ENCODE results near the gene CDK6. TPM values are rescaled to one million over a fixed set of nuclear protein-coding genes. Genes with fewer than 3 reads are reported as not detected.

The CDK6 gene
- total and polyA plus RNA-seq, 10 of the 15 experiments (the other 5 are each of a cell fraction or from before 2014, with no cell fraction given) = 8.0 to 118 (median 45.8) TPM

DNA sequence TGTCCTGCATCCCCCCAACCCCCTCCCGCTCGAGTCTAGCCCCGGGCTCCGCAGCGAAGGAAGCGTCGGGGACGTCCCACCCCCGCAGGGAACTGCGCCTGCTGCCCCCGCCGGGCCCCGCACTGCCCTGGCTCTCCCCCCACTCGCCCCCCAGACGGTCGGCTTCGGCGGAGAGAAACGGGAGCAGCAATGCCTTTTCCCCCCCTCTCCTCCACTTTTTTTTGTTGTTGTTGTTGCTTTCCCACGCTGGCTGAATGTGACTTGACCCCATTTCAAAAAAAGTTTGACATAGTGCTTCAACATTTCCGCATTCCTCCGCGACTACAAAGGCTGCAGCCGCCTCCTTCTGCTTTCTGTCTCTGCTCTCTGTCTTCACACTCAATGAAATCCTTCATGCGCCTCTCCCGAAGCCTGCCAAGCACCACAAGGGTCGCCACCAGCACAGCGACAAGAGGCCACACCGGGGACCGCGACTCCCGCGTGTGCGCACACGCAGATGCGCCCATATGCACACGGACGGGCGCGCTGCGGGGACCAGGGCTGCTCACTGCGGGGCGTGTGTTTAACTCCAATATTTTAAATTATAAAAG is 1.0 kb downstream of the CDK6 start:
- Histone ChIP-seq H3K36me3 (ENCODE audit: control insufficient read depth in 2 of 2, insufficient read depth in 2 of 2, low read length in 1 of 2) (no peaks in the 10 kb centered on the region; a peak in 1 of 4 replicates), H4K20me1 (ENCODE audit: control insufficient read depth, insufficient read depth) (no peaks in the 10 kb centered on the region), H3K9me3 (replicated peaks; ENCODE audit: control insufficient read depth, insufficient read depth, low read length) (no peaks in the 10 kb centered on the region), H3K4me2 (ENCODE audit: control insufficient read depth, insufficient read depth) (peak overlapping the region; percentile 87), H3K4me3 (peak overlapping the region; percentile 85), H3K27me3 (replicated peaks in 1 of 2; ENCODE audit: control insufficient read depth in 2 of 2, insufficient read depth in 2 of 2, low read length in 1 of 2) (no peaks in the 10 kb centered on the region), H3K27ac (ENCODE audit: control insufficient read depth, insufficient read depth) (peak overlapping the region; percentile 91), H3K4me1 (ENCODE audit: control insufficient read depth, insufficient read depth, low read length) (peaks cover 4% of the 10 kb centered on the region), H3K9ac (ENCODE audit: control insufficient read depth, insufficient read depth, low read length) (peak overlapping the region; percentile 83), H3K79me2 (ENCODE audit: control insufficient read depth, insufficient read depth, low read length) (peaks cover 56% of the 10 kb centered on the region), H2AFZ (ENCODE audit: control insufficient read depth, low read depth, low read length) (peak overlapping the region; percentile 59)
- peak; percentile 13 for FAIRE-seq
- in situ Hi-C loops (cut with MboI) = loop anchor here (10.0 kb wide), 1 partner anchor 219 kb away; no protein-coding TSS in a partner anchor
- ChIA-PET RAD21 (ENCODE audit: unreplicated experiment) (interaction anchor here (1.1 to 8.3 kb wide), 5 partner anchors 137 to 213 kb away, joined by 3 to 78 read pairs (median 3); no protein-coding TSS in a partner anchor), SMC1A (ENCODE audit: uncharacterized antibody, unreplicated experiment) (interaction anchor here (1.1 to 3.3 kb wide), 3 partner anchors 22 to 215 kb away, joined by 3 to 8 read pairs (median 3); no protein-coding TSS in a partner anchor), POLR2A (interaction anchor here (1.0 to 2.8 kb wide), 5 partner anchors 9 to 190 kb away, joined by 3 to 9 read pairs (median 4); no protein-coding TSS in a partner anchor), CTCF (interaction anchor here (1.3 to 1.6 kb wide), 3 partner anchors 19 to 216 kb away, joined by 3 to 4 read pairs (median 4); no protein-coding TSS in a partner anchor)
- TSS peak; percentile 40 for BruUV-seq (replicated peaks)
- peak; percentile 23 for ATAC-seq
- intact Hi-C loops (cut with micrococcal nuclease; ENCODE audit: unreplicated experiment) = no loop called here
- WGBS (ENCODE audit: insufficient coverage, insufficient replicate concordance, low lambda C conversion rate, missing lambda C conversion rate) = 2% methylated on average over 27 of the region's 43 CpGs
- DNase-seq (ENCODE audit: low read depth, low spot score) = no peak
- TF ChIP-seq, protein P1, sequence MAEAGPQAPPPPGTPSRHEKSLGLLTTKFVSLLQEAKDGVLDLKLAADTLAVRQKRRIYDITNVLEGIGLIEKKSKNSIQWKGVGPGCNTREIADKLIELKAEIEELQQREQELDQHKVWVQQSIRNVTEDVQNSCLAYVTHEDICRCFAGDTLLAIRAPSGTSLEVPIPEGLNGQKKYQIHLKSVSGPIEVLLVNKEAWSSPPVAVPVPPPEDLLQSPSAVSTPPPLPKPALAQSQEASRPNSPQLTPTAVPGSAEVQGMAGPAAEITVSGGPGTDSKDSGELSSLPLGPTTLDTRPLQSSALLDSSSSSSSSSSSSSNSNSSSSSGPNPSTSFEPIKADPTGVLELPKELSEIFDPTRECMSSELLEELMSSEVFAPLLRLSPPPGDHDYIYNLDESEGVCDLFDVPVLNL (IDR thresholded peaks at IDR 0.05; ENCODE audit: low read depth, low read length) = 0 out of 2 replicates have a peak, but pooled peaks have one; percentile 25
- TF ChIP-seq PML (IDR thresholded peaks at IDR 0.05; ENCODE audit: low read length) (peak; percentile 44; the same call in 1 of the 2 replicates), ZNF207 (IDR thresholded peaks at IDR 0.05; ENCODE audit: borderline replicate concordance) (0 out of 2 replicates have a peak, but pooled peaks have one; percentile 32), NFYA (IDR thresholded peaks at IDR 0.05; ENCODE audit: borderline replicate concordance, low read depth, low read length) (no peak), ZZZ3 (IDR thresholded peaks at IDR 0.05; ENCODE audit: control insufficient read depth, insufficient read length, low read depth) (no peak), HDGF (IDR thresholded peaks at IDR 0.05) (peak; percentile 53; the same call in 1 of the 2 replicates), SP1 (IDR thresholded peaks at IDR 0.05; ENCODE audit: low read depth, low read length) (no peak), RELA (IDR thresholded peaks at IDR 0.05; ENCODE audit: borderline replicate concordance, partially characterized antibody) (peak; percentile 47), ASH2L (IDR thresholded peaks at IDR 0.05; ENCODE audit: borderline replicate concordance, low read depth) (peak; percentile 20; the same call in 1 of the 2 replicates), ZNF274 (IDR thresholded peaks at IDR 0.05; ENCODE audit: insufficient read depth, insufficient read length) (no peak), POLR2A (IDR thresholded peaks at IDR 0.05; ENCODE audit: low read depth, low read length) (peak; percentile 84), SREBF2 (IDR thresholded peaks at IDR 0.05; ENCODE audit: low read length) (no peak), GATAD2B (conservative IDR thresholded peaks at IDR 0.05; ENCODE audit: low read depth) (no peak; the same call in 1 of the 2 replicates), POLR2AphosphoS2 (IDR thresholded peaks at IDR 0.05; ENCODE audit: low read depth, low read length) (peak; percentile 61; the same call in 1 of the 2 replicates), TAF1 (IDR thresholded peaks at IDR 0.05; ENCODE audit: borderline replicate concordance, low read depth, low read length) (peak; percentile 56; the same call in 1 of the 2 replicates), NFIC (IDR thresholded peaks at IDR 0.05; ENCODE audit: low read depth, low read length) (0 out of 2 replicates have a peak, but pooled peaks have one; percentile 45)
- TF ChIP-seq, protein P2, sequence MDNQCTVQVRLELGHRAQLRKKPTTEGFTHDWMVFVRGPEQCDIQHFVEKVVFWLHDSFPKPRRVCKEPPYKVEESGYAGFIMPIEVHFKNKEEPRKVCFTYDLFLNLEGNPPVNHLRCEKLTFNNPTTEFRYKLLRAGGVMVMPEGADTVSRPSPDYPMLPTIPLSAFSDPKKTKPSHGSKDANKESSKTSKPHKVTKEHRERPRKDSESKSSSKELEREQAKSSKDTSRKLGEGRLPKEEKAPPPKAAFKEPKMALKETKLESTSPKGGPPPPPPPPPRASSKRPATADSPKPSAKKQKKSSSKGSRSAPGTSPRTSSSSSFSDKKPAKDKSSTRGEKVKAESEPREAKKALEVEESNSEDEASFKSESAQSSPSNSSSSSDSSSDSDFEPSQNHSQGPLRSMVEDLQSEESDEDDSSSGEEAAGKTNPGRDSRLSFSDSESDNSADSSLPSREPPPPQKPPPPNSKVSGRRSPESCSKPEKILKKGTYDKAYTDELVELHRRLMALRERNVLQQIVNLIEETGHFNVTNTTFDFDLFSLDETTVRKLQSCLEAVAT (IDR thresholded peaks at IDR 0.05) = peak; percentile 64
- TF ChIP-seq, protein P3, sequence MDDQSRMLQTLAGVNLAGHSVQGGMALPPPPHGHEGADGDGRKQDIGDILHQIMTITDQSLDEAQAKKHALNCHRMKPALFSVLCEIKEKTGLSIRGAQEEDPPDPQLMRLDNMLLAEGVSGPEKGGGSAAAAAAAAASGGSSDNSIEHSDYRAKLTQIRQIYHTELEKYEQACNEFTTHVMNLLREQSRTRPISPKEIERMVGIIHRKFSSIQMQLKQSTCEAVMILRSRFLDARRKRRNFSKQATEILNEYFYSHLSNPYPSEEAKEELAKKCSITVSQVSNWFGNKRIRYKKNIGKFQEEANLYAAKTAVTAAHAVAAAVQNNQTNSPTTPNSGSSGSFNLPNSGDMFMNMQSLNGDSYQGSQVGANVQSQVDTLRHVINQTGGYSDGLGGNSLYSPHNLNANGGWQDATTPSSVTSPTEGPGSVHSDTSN (IDR thresholded peaks at IDR 0.05; ENCODE audit: insufficient replicate concordance, low read depth, low read length) = no peak
- TF ChIP-seq, protein P4, sequence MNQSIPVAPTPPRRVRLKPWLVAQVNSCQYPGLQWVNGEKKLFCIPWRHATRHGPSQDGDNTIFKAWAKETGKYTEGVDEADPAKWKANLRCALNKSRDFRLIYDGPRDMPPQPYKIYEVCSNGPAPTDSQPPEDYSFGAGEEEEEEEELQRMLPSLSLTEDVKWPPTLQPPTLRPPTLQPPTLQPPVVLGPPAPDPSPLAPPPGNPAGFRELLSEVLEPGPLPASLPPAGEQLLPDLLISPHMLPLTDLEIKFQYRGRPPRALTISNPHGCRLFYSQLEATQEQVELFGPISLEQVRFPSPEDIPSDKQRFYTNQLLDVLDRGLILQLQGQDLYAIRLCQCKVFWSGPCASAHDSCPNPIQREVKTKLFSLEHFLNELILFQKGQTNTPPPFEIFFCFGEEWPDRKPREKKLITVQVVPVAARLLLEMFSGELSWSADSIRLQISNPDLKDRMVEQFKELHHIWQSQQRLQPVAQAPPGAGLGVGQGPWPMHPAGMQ (IDR thresholded peaks at IDR 0.05; ENCODE audit: borderline replicate concordance) = no peak; the same call in 1 of the 2 replicates

Measured in GM12878 (cell line).